HG03565 (cell line): Measurements from ENCODE around the gene SPAG16.

Source experiments
- ATAC-seq: cut with Tn5 transposase; IDR thresholded peaks from one replicate; pipeline ENCODE4 v1.9.1; 2021; ENCODE audit warnings: mild to moderate bottlenecking, moderate library complexity; ENCODE audit not compliant: unreplicated experiment

Gene SPAG16

DNA sequence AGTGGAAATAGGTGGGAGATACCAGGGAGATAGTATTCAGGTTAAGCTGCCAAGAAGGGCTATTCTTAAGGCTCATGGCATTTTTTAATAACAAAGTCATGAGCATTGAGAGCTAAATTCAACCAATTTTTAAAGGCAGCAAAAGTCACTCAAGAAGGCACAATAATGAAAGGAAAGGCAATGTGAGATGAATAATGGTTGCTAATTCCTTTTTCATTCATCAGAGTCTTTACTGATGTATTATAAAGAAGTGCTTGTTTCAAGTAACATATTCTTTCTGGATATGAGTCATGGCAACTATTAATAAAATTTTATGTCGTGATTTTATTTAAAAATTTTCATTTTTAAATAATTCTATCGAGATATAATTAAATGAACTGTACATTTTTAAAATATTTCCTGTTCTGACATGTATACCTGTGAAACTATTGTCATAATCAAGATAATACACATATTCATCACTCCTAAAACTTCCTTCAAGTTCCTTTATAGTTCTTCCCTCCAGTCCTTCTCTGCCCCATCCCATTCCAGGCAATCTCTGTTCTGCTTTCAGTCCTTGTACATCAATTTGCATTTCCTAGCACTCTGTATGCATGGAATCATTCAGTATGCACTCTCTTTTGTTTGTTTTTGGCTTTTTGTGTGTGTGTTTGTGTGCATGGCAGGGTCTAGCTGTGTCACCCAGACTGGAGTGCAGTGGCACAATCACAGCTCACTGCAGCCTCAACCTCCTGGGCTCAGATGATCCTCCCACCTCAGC, 1167.4 kb downstream of the SPAG16 start:
- ATAC-seq = no peak
